Endothelial cell (in vitro differentiated cells): ENCODE data around the gene FGGY. TPM values are rescaled to one million over a fixed set of nuclear protein-coding genes. Genes with fewer than 3 reads are reported as not detected.

Source experiments
- DNase-seq: peaks from one replicate; pipeline ENCODE4 v3.0.0; 2021; ENCODE audit warnings: low spot score
- H3K27ac Mint-ChIP-seq: one replicate; pipeline ENCODE4 v1.8.0; 2021; ENCODE audit warnings: mixed read lengths, inconsistent platforms; ENCODE audit not compliant: unreplicated experiment
- H3K27me3 Mint-ChIP-seq: one replicate; pipeline ENCODE4 v1.8.0; 2021; ENCODE audit warnings: mild to moderate bottlenecking, moderate library complexity, mixed read lengths, inconsistent platforms; ENCODE audit not compliant: unreplicated experiment
- H3K36me3 Mint-ChIP-seq: one replicate; pipeline ENCODE4 v1.8.0; 2021; ENCODE audit warnings: mild to moderate bottlenecking, low read depth, mixed read lengths, inconsistent platforms; ENCODE audit not compliant: unreplicated experiment
- H3K4me1 Mint-ChIP-seq: one replicate; pipeline ENCODE4 v1.8.0; 2021; ENCODE audit warnings: mild to moderate bottlenecking, mixed read lengths, inconsistent platforms; ENCODE audit not compliant: unreplicated experiment
- H3K4me3 Mint-ChIP-seq: one replicate; pipeline ENCODE4 v1.8.0; 2021; ENCODE audit warnings: mild to moderate bottlenecking, mixed read lengths, inconsistent platforms; ENCODE audit not compliant: unreplicated experiment
- H3K9me3 Mint-ChIP-seq: one replicate; pipeline ENCODE4 v1.8.0; 2021; ENCODE audit warnings: mixed read lengths, inconsistent platforms; ENCODE audit not compliant: unreplicated experiment
- CTCF ChIP-seq: fragments of 200-600 bp; sonication (generic); IDR thresholded peaks from one replicate; pipeline ENCODE4 v1.5.0; 2021; ENCODE audit warnings: antibody characterized with exemption; ENCODE audit not compliant: unreplicated experiment
- total RNA-seq: library from RNA; stranded (reverse); fragmentation: NEBNext Ultra II Directional; extraction: Animal tissue kit (Norgen Biotek cat#: 25700); gene quantifications from one replicate; pipeline ENCODE4 v1.2.1, GENCODE V29; 2021; ENCODE audit not compliant: unreplicated experiment

The FGGY gene
- total RNA-seq, 1 donor from 2014 or later = 41.2 TPM

- Mint-ChIP-seq H3K9me3 (no peaks in the 10 kb centered on the region), H3K36me3 (no peaks in the 10 kb centered on the region), H3K4me3 (no peak overlapping the region), H3K27me3 (peaks cover 1% of the 10 kb centered on the region), H3K27ac (no peak overlapping the region), H3K4me1 (peaks cover 3% of the 10 kb centered on the region)
- DNase-seq = no peak
- no peak for TF ChIP-seq CTCF
Observed at GRCh38 chr1:59357645-59358320, 60.9 kb downstream of the FGGY start.

GRCh38 chr1:59359325-59359724 lies 62.4 kb downstream of the FGGY start:
- H3K4me3 Mint-ChIP-seq = no peak overlapping the region
- peaks cover 3% of the 10 kb centered on the region for H3K4me1 Mint-ChIP-seq
- DNase-seq = no peak
- no peak overlapping the region for H3K27ac Mint-ChIP-seq
- H3K27me3 Mint-ChIP-seq = peaks cover 1% of the 10 kb centered on the region
- no peak for TF ChIP-seq CTCF
- H3K9me3 Mint-ChIP-seq = no peaks in the 10 kb centered on the region
- H3K36me3 Mint-ChIP-seq = peaks cover 6% of the 10 kb centered on the region

GRCh38 chr1:59360170-59360569 lies 63.3 kb downstream of the FGGY start:
- DNase-seq = no peak
- no peak for TF ChIP-seq CTCF
- Mint-ChIP-seq H3K27ac (no peak overlapping the region), H3K4me3 (no peak overlapping the region), H3K9me3 (no peaks in the 10 kb centered on the region), H3K36me3 (peaks cover 13% of the 10 kb centered on the region), H3K4me1 (no peaks in the 10 kb centered on the region), H3K27me3 (peaks cover 1% of the 10 kb centered on the region)

GRCh38 chr1:59360729-59361128 lies 63.8 kb downstream of the FGGY start:
- DNase-seq = no peak
- H3K4me3 Mint-ChIP-seq = no peak overlapping the region
- H3K4me1 Mint-ChIP-seq = no peaks in the 10 kb centered on the region
- H3K27me3 Mint-ChIP-seq = peaks cover 1% of the 10 kb centered on the region
- H3K36me3 Mint-ChIP-seq = peaks cover 13% of the 10 kb centered on the region
- no peaks in the 10 kb centered on the region for H3K9me3 Mint-ChIP-seq
- H3K27ac Mint-ChIP-seq = no peak overlapping the region
- TF ChIP-seq CTCF = no peak

GRCh38 chr1:59361766-59362165 lies 64.9 kb downstream of the FGGY start:
- H3K4me1 Mint-ChIP-seq = no peaks in the 10 kb centered on the region
- TF ChIP-seq CTCF = no peak
- H3K27ac Mint-ChIP-seq = no peak overlapping the region
- H3K9me3 Mint-ChIP-seq = no peaks in the 10 kb centered on the region
- DNase-seq = no peak
- H3K4me3 Mint-ChIP-seq = no peak overlapping the region
- H3K36me3 Mint-ChIP-seq = peaks cover 18% of the 10 kb centered on the region
- peaks cover 1% of the 10 kb centered on the region for H3K27me3 Mint-ChIP-seq
